Heart left ventricle (tissue), 16 donors: ENCODE results near the gene GPC6. TPM values are rescaled to one million over a fixed set of nuclear protein-coding genes. Genes with fewer than 3 reads are reported as not detected.

Source experiments
- ATAC-seq, 4 donors: fragments of 200-7000 bp; cut with Tn5 transposase; one replicate each; pipeline ENCODE4 v1.9.1; 2020 to 2022; ENCODE audit warnings: moderate library complexity in 4 of 4, mild to moderate bottlenecking in 3 of 4, moderate number of reproducible peaks in 1 of 4
- DNase-seq, 5 donors: peaks; one replicate each; pipeline ENCODE4 v3.0.0-alpha.2; 2020
- H3K27ac ChIP-seq, 12 donors: fragments of 200-600 bp; sonication (generic) in 4 of 12; one replicate each; pipeline versions ENCODE4 v1.5.0 to v1.8.0; 2016 to 2022; ENCODE audit warnings: mild to moderate bottlenecking in 2 of 12
- H3K27me3 ChIP-seq, 9 donors: fragments of 200-600 bp; sonication (generic) in 2 of 9; one replicate each; pipeline versions ENCODE4 v1.5.1 to v1.8.0; 2016 to 2022; ENCODE audit warnings: mild to moderate bottlenecking in 3 of 9
- H3K36me3 ChIP-seq, 9 donors: fragments of 200-600 bp; sonication (generic) in 2 of 9; one replicate each; pipeline versions ENCODE4 v1.5.0 to v1.8.0; 2018 to 2022; ENCODE audit warnings: mild to moderate bottlenecking in 2 of 9
- H3K4me1 ChIP-seq, 12 donors: fragments of 200-600 bp; sonication (generic) in 4 of 12; one replicate each; pipeline versions ENCODE4 v1.5.0 to v1.8.0; 2016 to 2022; ENCODE audit warnings: mild to moderate bottlenecking in 3 of 12
- H3K4me3 ChIP-seq, 12 donors: fragments of 200-600 bp; sonication (generic) in 4 of 12; one replicate each; pipeline versions ENCODE4 v1.5.0 to v1.8.0; 2017 to 2022; ENCODE audit warnings: mild to moderate bottlenecking in 9 of 12, moderate library complexity in 4 of 12
- H3K9me3 ChIP-seq, 12 donors: fragments of 200-600 bp; sonication (generic) in 4 of 12; one replicate each; pipeline versions ENCODE4 v1.5.0 to v1.8.0; 2016 to 2022; ENCODE audit warnings: mild to moderate bottlenecking in 1 of 12
- CTCF ChIP-seq, 12 donors: fragments of 200-600 bp; sonication (generic) in 4 of 12; IDR thresholded peaks; one replicate each; pipeline versions ENCODE4 v1.5.0 to v1.8.0; 2018 to 2022; ENCODE audit warnings: antibody characterized with exemption in 12 of 12, mild to moderate bottlenecking in 5 of 12
- POLR2A ChIP-seq, 2 donors: fragments of 450-650 bp; IDR thresholded peaks; one replicate each; pipeline ENCODE4 v1.6.1; 2017; ENCODE audit warnings: antibody characterized with exemption in 2 of 2, mild to moderate bottlenecking in 2 of 2, moderate library complexity in 2 of 2
- WGBS, 4 donors: extraction: QIAGEN DNeasy Blood & Tissue Kit in 2 of 4; methylation state at CpG; one replicate each; pipeline versions ENCODE4 v1.1.5 to v1.1.7; 2013 to 2018; 5-methylcytosine and 5-hydroxymethylcytosine counted together
- intact Hi-C, 10 donors: fragments of 100-400 bp; cut with DNase I; formaldehyde crosslinking; loops; one replicate each; pipeline versions ENCODE4 v1.11.1 to v1.14.2; 2022
- polyA plus RNA-seq, 2 donors: library from polyadenylated mRNA; stranded (reverse); fragments of 200-250 nt; gene quantifications; one replicate each; pipeline ENCODE4 v1.2.3, GENCODE V29; 2013
- total RNA-seq, 9 donors: library from RNA; depleted of rRNA in 2 of 9; stranded (reverse); fragments of >200 nt in 2 of 9; fragmentation: NEBNext Ultra II Directional in 3 of 9; extraction: Animal tissue kit (Norgen Biotek cat#: 25700) in 3 of 9; gene quantifications; one replicate each; pipeline versions ENCODE4 v1.1.0 to v1.2.4, GENCODE V29; 2016 to 2023
- donor health status: ischemic (EF 13 %, LVEDD 7.1; RV severe dilation, severe dysfunction).
- donor health status: healthy with polysubstance abuse.
- donor health status: DM: no; HTN: yes; CAD: no.
- donor health status: DM: no; HTN: no; CAD: no.
- donor health status: ischemic (EF 25% LVEDD 6.9; RV normal size, moderate dysfunction).
- donor health status: ischemic (EF 25% LVEDD 5.7; RV mildly dilated, moderate dysfunction).
- donor health status: healthy.
- donor health status: DM: yes; HTN: yes; CAD: no.
- donor health status: ischemic (EF 35%, LVEDD 5.7; RV mildly dilated, moderate dysfunction).
- donor health status: nonischemic (EF 11% LVEDD 7.7; RV severe dilation, severe dysfunction).
- donor health status: DM: yes; HTN: yes; CAD: no.
- donor health status: PGD.
- donor health status: ischemic (EF 29% LVEDD 5.4; RV normal size, mild dysfunction).
- donor health status: nonischemic (EF 23%, LVEDD 6.1; RV moderate dilation, normal function).

Gene GPC6
- total and polyA plus RNA-seq, 11 donors: 0.08 to 6.2 (median 2.0) TPM

DNA sequence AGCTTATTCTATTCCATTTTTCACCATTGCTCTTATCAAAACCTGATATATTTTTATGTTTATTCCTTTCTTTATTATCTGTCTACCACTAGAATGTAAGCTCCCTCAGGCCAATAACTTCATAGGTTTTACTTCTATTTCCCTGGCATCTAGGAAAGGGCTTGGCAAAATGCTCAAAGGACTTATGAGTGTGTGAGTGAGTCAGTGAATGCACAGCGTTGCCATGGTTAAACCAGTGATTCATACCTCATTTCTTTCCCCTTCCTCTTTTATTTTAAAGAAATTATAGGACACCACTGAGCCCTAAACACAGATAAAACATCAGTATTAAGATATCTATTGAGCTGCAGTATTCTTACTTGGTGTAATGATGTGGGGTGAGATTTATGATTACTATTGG lies 162.1 kb downstream of the GPC6 start:
- ATAC-seq: no peak
- intact Hi-C loops: no loop called here
- no peak for DNase-seq
- Histone ChIP-seq H3K27me3 (no peaks in the 10 kb centered on the region), H3K27ac (no peak overlapping the region), H3K9me3 (no peaks in the 10 kb centered on the region), H3K4me3 (no peak overlapping the region), H3K36me3 (no peaks in the 10 kb centered on the region), H3K4me1 (no peaks in the 10 kb centered on the region)
- WGBS, 4 donors: 74 to 86% (median 85%) methylated on average over 1 of the region's 1 CpG
- TF ChIP-seq CTCF (IDR thresholded peaks at IDR 0.05): no peak
- no peak for TF ChIP-seq POLR2A (IDR thresholded peaks at IDR 0.05)

- no peak overlapping the region for H3K4me3 ChIP-seq
- ATAC-seq (no peak), DNase-seq (no peak)
- H3K36me3 ChIP-seq: no peaks in the 10 kb centered on the region
- no peak overlapping the region for H3K27ac ChIP-seq
- H3K9me3 ChIP-seq: peaks cover 0 to 6% (median 0%) of the 10 kb centered on the region in 12 donors
- TF ChIP-seq POLR2A (IDR thresholded peaks at IDR 0.05): no peak
- no peak for TF ChIP-seq CTCF (IDR thresholded peaks at IDR 0.05)
- H3K4me1 ChIP-seq: no peaks in the 10 kb centered on the region
- intact Hi-C loops: no loop called here
- no peaks in the 10 kb centered on the region for H3K27me3 ChIP-seq
Measured at GRCh38 chr13:93397619-93398018, 171.0 kb downstream of the GPC6 start.

DNA sequence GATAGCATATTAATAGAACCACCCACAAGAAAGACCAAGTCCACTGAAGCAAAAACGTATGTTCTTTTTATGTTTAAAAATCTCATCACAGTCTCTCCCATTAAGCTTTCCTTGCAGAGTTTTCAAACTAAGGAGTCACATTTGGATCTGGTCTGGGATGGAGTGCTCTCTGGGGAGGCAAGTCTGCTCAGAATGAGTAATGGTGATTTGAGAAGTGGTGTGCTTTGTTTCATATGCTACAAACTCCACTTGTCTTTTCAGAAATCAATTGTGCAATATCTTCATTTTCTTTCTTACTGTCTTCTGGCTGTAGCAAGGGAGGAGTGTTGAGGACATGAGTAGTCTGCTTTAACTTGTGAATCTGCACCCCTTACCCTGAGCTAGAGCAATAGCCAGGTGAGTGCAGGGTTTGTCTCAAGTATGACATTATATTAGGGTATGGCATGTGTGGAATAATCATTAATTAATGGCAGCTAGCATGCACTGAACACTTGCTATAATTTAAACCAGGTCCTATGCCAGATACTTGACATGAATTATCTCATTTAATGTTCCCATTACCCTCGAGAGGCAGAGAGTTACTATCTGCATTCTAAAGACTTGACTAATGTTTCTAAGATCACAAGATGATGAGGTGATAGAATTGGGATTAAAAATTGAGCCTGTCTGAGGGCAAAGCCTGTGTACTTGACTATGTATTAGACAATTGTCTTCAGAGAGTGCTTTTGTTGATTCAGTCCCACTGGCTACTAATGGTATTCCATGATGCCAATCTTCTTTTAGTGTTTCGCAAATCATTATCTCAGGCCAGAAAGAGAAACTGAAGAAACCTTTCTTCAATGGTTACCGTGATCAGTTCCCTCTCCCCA lies 171.8 kb downstream of the GPC6 start:
- Histone ChIP-seq H3K27me3 (no peaks in the 10 kb centered on the region), H3K9me3 (peaks cover 0 to 6% (median 0%) of the 10 kb centered on the region in 12 donors), H3K36me3 (no peaks in the 10 kb centered on the region), H3K27ac (no peak overlapping the region), H3K4me3 (no peak overlapping the region), H3K4me1 (no peaks in the 10 kb centered on the region)
- whole genome bisulfite sequencing, 4 donors: 64 to 73% (median 66%) methylated on average over 4 of the region's 4 CpGs
- ATAC-seq (no peak), DNase-seq (no peak)
- intact Hi-C loops: no loop called here
- TF ChIP-seq CTCF (IDR thresholded peaks at IDR 0.05) (no peak), POLR2A (IDR thresholded peaks at IDR 0.05) (no peak)

- ATAC-seq: no peak
- peaks cover 0 to 6% (median 0%) of the 10 kb centered on the region in 12 donors for H3K9me3 ChIP-seq
- intact Hi-C loops: no loop called here
- H3K27me3 ChIP-seq: no peaks in the 10 kb centered on the region
- H3K36me3 ChIP-seq: no peaks in the 10 kb centered on the region
- no peaks in the 10 kb centered on the region for H3K4me1 ChIP-seq
- no peak for DNase-seq
- no peak overlapping the region for H3K27ac ChIP-seq
- TF ChIP-seq POLR2A (IDR thresholded peaks at IDR 0.05) (no peak), CTCF (IDR thresholded peaks at IDR 0.05) (no peak)
- no peak overlapping the region for H3K4me3 ChIP-seq
- 86 to 90% (median 88%) methylated on average over 4 of the region's 4 CpGs for WGBS, 4 donors
Measured at GRCh38 chr13:93399212-93399611, 172.6 kb downstream of the GPC6 start.
